Right atrium auricular region (tissue), 2 donors: ENCODE measurements around the gene BHLHE23. TPM values are rescaled to one million over a fixed set of nuclear protein-coding genes. Genes with fewer than 3 reads are reported as not detected.

ENCODE experiments used
- DNase-seq: peaks from one replicate; pipeline ENCODE4 v3.0.0-alpha.2; 2019; ENCODE audit warnings: low spot score
- H3K27ac ChIP-seq, 2 donors: fragments of 200-600 bp; sonication (generic); 1 replicate in 1 of 2; 2 replicates in 1 of 2; pipeline ENCODE4 v1.5.1; 2016 to 2019
- H3K27me3 ChIP-seq, 2 donors: fragments of 200-600 bp; sonication (generic); one replicate each; pipeline versions ENCODE4 v1.5.1 to v1.6.0; 2017 to 2019
- H3K36me3 ChIP-seq: fragments of 200-600 bp; sonication (generic); one replicate; pipeline ENCODE4 v1.5.1; 2016
- H3K4me1 ChIP-seq, 2 donors: fragments of 200-600 bp; sonication (generic); one replicate each; pipeline versions ENCODE4 v1.5.1 to v1.6.0; 2017 to 2019
- H3K4me3 ChIP-seq, 2 donors: fragments of 200-600 bp; sonication (generic); 1 replicate in 1 of 2; 2 replicates in 1 of 2; pipeline ENCODE4 v1.5.1; 2017 to 2019; ENCODE audit warnings: mild to moderate bottlenecking in 1 of 2, moderate library complexity in 1 of 2
- H3K9me3 ChIP-seq, 2 donors: fragments of 200-600 bp; sonication (generic); one replicate each; pipeline ENCODE4 v1.5.1; 2019
- CTCF ChIP-seq, 2 donors: fragments of 200-600 bp; sonication (generic); IDR thresholded peaks; one replicate each; pipeline ENCODE4 v1.5.1; 2019; ENCODE audit warnings: antibody characterized with exemption in 2 of 2
- total RNA-seq, 2 donors: library from RNA; depleted of rRNA; stranded (reverse); fragments of >200 nt; gene quantifications; one replicate each; pipeline ENCODE4 v1.1.0, GENCODE V29; 2016

The BHLHE23 gene
- total RNA-seq, 2 donors from 2014 or later, result not detected

GRCh38 chr20:63033794-63034709 is 27.3 kb upstream of the BHLHE23 start:
- no peak for TF ChIP-seq CTCF (IDR thresholded peaks at IDR 0.05)
- no peak for DNase-seq
- Histone ChIP-seq H3K4me3 (no peak overlapping the region), H3K27ac (no peak overlapping the region), H3K4me1 (peaks cover 0 to 7% of the 10 kb centered on the region in 2 donors), H3K27me3 (peaks cover 0 to 14% of the 10 kb centered on the region in 2 donors), H3K36me3 (no peaks in the 10 kb centered on the region), H3K9me3 (no peaks in the 10 kb centered on the region)

- Histone ChIP-seq H3K36me3 (no peaks in the 10 kb centered on the region), H3K27ac (no peak overlapping the region), H3K4me3 (no peak overlapping the region), H3K4me1 (peaks cover 0 to 7% of the 10 kb centered on the region in 2 donors), H3K27me3 (peaks cover 0 to 18% of the 10 kb centered on the region in 2 donors), H3K9me3 (no peaks in the 10 kb centered on the region)
- DNase-seq, result no peak
- no peak for TF ChIP-seq CTCF (IDR thresholded peaks at IDR 0.05)
These were observed 26.4 kb upstream of the BHLHE23 start for GRCh38 chr20:63032861-63033793.

GRCh38 chr20:63032026-63032800 is 25.4 kb upstream of the BHLHE23 start:
- TF ChIP-seq CTCF (IDR thresholded peaks at IDR 0.05), result no peak
- DNase-seq, result no peak
- H3K27ac ChIP-seq, result no peak overlapping the region
- no peaks in the 10 kb centered on the region for H3K9me3 ChIP-seq
- H3K4me1 ChIP-seq, result peaks cover 0 to 7% of the 10 kb centered on the region in 2 donors
- H3K27me3 ChIP-seq, result peaks cover 0 to 18% of the 10 kb centered on the region in 2 donors
- H3K4me3 ChIP-seq, result no peak overlapping the region
- no peaks in the 10 kb centered on the region for H3K36me3 ChIP-seq

- no peak overlapping the region for H3K27ac ChIP-seq
- H3K27me3 ChIP-seq, result peaks cover 0 to 18% of the 10 kb centered on the region in 2 donors
- no peaks in the 10 kb centered on the region for H3K9me3 ChIP-seq
- H3K4me1 ChIP-seq, result peaks cover 0 to 7% of the 10 kb centered on the region in 2 donors
- no peak overlapping the region for H3K4me3 ChIP-seq
- no peak for TF ChIP-seq CTCF (IDR thresholded peaks at IDR 0.05)
- no peaks in the 10 kb centered on the region for H3K36me3 ChIP-seq
- DNase-seq, result no peak
These were observed 24.7 kb upstream of the BHLHE23 start for GRCh38 chr20:63031251-63032014.
